UCSD-AML1 (cell line): ENCODE data around the gene MAP7D1.
"Not testable (repeated sequence)": the region's sequence is repeated elsewhere in the genome, so short reads cannot be mapped to it uniquely, and the experiment has no call there.

Experiments used
- DNase-seq: peaks from one replicate; lab custom pipeline; 2025; ENCODE audit not compliant: unreplicated experiment; lab: John Stamatoyannopoulos, UW

MAP7D1 gene

DNA sequence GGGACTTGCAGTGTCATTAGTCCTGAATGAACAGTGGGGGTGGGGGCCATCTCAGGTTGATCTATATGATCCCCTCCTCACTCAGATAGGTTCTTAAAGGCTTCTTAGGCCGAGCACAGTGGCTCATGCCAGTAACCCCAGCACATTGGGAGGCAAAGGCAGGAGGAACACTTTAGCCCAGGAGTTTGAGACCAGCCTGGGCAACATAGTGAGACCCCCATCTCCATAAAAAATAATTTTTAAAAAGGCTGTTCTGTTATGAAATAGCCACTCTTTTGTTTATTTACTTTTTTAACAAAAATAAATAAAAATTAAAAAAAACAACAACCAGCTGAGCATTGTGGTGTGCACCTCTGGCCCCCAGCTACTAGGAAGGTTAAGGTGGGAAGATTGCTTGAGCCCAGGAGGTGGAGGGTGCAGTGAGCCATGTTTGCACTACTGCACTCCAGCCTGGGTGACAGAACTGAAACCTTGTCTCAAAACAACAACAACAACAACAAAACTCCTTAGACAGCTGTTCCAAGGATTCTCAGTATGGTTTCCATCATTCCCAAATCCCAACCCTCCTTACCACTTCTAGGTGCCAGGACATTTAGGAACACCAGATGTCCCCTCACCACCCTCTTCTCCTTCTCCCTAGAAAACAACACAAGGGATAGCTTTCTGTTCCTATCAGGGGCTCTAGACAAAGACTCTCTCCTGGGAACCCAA is 4.7 kb upstream of the MAP7D1 start:
- DNase-seq: no peak

DNA sequence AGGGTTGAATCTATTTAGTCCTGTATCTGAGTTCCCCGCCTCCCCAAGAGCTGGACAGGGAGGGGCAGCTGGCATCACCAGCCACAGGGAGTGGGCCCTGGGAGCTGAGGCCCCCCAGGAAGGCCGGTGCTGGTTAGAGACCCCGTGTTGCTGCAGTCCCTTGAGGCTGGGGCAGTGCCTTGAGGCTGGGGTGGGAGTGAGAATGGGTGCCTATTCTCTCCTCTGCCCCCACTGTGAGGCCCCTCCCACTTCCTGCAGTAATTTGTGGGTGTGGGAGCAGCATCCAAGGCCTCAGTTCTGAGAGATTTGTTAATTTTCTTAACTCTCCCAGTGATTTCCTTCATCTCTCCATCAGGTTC is 4.1 kb upstream of the MAP7D1 start:
- DNase-seq: peak; percentile 25

DNA sequence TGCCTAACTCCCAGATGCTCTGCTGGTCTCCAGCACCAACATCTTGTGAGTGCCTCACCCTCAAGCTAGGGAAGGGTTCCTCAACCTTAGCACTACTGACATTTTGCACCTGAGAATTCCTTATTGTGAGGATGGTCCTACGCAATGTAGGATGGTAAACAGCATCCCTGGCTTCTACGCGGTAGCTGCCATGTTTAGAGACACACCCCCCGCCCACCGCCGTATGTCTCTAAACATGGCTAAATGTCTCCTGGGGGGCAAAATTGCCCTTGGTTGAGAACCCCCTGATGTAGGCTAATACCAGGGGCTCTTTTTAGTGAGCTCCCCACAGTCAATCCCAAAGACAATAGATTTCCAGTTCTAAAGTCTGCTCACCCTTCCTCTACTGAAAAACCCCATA is 2.5 kb upstream of the MAP7D1 start:
- DNase-seq: no peak

DNA sequence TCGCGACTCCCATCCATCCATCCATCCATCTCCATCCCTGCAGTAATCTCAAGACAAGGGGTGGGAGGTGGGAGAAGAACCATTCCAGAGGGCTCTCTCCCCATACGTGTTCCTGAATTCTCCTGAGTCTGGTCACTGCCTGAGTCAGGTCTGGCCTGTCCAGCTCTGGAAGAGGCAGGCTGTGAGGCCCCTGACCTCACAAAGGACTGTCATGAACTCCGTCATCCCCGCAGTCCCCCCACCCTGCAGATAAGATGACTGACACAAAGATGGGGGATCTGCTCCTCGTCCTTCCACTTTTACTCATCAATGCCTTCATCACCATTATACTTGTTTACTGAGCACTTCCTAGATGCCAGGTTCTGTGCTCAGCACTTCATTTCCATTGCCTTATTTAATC is 1.6 kb upstream of the MAP7D1 start:
- DNase-seq: no peak

DNA sequence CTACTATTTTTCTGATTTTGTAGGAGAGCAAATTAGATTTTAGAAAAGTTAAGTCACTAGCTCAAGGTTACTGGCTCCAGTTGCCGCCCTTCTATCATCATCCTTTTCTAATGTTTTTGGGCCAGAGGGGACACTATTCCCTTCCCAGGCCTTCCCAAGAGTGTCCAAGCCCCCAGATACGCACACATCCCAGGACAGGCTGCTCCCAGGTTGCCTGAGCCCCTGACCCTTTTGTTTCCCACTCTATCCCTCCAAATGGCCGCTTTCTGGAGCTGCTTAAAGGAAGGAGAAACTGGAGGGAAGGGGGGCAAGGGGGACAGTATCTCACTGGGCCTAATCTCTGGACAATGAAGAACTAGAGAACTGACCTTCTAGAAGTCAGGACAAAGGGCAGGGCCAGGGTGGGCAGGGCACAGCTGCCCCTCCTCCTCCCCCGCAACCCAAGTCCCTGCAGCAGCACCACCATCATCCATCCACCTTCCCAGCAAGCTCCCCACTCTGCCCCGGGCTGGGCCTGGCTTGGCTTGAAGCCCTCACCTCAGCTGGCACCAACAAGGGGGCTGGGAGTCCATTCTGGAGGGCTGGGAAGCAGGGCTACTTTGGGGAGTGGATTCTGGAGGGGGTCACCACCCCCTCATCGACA is 1.1 kb upstream of the MAP7D1 start:
- DNase-seq: no peak

DNA sequence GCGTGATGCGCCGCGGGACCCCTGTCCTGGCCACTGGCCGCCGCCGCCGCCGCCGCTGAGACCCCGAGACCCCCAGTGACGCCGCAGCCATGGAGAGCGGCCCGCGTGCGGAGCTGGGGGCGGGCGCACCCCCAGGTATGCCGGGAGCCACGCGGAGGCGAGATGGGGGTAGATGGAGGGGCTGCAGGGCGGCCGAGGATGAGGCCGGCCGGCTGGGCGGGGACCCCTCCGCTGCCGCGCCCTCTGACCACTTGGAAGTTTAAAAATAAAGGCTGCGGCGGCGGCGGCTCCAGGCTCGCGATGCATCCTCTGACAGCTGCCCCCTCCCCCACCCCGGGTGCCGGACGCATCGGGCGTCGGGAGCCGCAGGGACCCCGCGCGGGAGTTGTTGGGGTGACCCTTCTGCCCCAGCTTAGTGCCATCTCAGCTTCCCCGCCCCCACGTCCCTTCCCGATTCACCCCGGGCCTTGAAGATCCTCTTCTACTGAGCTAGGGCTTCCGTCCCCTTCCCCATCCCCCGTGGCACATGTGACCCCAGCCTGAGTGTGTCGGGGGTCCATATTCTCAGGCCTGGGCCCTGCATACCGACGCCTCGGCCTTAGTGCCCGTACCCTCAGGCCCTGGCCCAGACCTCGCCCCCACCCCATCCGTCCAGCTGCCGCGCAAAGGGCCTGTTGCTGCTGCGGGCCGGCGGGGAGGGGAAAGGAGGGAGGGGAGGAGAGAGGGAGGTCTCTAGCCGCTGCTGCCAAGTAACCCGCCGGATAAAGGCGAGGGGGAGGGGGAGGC is 562 bp downstream of the MAP7D1 start:
- DNase-seq: peak; percentile 71

DNA sequence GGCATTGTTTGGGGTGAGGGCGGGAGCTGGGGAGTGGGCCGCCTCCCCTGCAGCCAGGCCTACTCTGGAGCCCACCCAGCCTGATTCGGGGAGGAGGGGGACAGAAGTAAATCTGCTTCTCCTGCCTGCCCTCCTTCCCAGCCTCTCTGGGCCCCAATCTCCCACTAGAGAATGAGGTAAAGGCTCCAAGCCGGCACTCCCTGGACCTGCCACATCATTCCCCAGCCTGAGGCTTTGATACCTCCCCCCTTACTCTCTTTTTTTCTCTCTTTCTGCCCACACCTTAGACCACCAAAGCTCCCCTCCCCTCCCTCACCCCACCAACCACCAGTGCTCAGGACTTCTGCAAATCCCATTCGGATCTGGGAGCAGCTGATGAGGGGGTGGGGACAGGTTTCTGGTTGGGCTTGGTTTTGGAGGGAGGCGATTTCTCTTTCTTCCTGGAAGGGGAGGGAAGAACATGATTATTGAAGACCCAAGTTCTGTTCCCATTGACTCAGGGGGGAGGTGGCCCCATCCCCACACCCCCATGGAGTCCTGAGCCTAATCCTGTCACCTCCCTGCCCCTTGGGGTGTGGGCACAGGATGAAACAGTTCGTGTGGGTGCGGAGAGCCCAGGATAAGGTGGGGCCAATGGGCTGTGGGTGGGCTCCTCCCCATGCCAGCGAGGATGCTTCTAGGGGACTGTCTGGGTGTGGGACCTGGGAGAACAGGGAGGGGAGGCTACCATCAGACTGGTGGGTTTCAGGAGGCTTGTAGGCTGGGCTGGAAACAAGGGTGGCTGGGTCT is 1.3 kb downstream of the MAP7D1 start:
- DNase-seq: no peak

DNA sequence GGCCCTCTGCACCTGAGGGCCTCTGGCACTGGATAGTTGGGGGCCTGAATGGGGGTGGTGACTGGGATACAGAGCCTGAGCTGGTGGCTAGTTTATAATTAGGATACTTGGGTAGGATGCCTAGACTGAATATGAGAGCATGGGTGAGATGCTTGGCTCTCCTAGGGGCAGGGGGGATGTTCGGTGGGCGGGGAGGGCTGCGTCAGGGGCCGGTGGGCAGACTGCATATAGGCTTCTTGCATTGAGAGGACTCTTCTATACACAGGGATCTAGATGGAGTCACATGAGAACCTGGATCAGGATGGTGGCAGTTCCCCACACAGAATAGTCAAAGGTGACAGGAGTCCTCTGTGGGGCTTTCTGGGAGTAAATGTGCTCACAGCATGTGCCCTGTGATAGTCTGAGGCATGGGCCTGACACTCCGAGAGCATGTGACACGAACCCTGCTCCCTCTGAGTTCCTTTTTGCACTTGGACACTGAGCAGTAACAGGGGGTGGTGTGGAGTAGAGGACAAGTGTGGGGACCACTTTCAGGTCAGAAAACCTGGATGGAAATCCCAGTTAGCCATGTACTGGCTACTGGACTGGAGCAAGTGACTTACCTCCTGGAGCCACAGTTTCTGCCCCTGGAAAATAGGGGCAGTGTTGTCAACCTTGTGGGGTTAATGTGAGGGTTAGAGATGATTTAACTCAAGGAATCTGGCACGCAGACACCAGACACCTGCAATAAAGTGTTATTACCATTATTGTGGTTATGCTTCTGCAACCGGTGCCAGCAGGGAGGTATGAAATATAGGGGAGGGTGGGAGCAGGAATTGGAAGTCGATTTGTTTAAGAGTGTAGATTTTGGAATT is 2.2 kb downstream of the MAP7D1 start:
- DNase-seq: no peak

DNA sequence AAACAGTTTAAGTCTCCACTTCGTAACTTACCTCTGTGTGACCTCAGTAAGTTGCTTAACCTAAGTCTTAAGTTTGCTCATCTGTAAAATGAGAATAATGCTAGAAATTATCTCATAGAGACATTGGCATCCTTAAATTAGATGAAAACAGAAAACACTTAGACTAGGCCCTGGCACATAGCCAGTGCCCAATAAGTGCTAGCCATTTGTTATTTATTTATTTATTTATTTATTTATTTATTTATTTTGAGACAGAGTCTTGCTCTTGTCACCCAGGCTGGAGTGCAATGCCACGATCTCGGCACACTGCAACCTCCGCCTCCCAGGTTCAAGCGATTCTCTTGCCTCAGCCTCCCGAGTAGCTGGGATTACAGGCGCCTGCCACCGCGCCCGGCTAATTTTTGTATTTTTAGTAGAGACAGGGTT is 2.9 kb downstream of the MAP7D1 start:
- DNase-seq: not testable (repeated sequence)

DNA sequence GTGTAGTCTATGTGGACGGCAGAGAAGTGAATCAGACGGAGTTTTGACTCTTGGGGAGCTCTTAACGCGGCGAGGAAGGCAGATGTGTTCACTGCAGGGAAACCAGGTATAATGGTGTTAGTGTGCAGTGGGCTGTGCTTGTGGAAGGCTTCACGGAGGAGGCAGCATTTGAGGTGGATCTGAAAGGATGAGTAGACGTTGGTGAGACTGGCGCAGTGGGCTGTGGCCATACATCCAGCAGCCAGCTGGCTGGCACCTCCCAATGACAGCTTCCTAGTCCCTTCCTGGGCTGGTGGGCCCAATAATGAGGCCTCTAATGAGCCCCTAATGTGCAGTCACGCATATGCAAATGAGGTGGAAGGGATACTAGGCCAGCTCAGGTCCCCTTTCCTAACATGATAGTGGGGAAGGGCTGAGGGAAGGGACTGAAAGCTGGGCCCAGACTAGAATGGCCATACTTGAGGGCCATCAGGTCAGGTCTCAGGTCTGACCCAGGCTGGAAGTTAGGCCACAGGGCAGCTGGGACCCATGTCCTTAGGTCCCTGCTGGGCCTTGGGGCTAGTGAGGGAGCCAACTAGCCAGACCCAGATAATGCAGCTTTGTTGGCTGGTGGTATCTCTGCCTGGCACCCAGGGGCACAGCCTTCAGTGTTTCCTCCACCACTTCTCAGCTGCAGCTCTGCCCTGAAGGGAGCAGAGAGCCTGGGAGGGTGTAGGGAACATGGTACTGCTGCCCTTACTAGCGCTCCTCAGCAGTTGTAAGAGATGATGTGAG is 3.8 kb downstream of the MAP7D1 start:
- DNase-seq: no peak

DNA sequence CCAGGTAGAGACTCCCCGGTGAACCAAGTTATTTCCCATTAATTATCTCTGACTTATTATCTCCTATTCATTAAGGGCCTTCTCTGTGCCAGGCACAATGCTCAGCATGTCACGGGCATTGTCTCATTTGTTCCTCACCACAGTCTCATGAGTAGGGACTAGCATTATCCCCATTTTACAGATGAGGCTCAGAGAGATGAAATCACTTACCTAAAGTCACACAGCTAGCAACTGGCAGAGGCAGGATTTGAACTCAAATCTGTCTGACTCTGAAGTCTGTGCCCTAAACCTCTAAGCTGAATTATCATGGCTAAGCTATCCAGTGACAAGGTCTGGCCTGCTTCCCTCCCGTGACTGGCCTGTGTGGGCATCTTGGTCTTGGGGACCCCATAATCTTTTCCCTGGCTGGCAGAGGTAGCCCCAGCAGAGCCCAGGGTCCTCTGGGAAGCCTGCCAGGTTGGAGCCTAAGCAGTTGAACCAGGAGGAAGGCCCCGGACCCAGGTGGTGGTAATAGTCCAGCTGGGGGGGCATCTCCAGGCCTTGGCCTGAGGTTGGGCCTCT is 4.5 kb downstream of the MAP7D1 start:
- no peak for DNase-seq

DNA sequence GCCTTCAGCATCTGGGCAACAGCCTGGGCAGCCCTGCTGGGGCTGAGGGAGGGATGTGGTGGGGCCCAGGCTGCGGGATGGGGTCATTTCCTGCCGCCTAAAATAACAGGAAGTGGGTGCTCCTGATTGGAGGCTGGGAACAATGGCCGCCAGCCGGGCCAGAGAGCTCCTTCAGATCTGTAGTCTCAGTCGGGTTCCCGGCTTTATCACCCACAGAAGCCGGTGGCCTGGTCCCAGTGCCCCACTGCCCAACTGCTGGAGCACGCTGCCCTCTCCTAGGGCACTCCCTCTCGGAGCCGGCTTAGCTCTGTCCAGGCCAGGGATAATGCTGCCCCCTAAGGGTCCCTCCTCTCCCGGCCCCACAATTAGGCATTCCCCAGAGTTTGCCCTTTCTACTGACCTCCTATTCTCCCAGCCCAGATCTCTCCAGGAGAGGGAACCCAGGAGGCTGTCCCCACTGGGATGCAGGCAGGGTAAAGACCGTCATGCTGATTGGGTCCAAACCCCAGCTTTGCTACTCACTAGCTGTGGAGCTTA is 5.1 kb downstream of the MAP7D1 start:
- peak; percentile 81 for DNase-seq

DNA sequence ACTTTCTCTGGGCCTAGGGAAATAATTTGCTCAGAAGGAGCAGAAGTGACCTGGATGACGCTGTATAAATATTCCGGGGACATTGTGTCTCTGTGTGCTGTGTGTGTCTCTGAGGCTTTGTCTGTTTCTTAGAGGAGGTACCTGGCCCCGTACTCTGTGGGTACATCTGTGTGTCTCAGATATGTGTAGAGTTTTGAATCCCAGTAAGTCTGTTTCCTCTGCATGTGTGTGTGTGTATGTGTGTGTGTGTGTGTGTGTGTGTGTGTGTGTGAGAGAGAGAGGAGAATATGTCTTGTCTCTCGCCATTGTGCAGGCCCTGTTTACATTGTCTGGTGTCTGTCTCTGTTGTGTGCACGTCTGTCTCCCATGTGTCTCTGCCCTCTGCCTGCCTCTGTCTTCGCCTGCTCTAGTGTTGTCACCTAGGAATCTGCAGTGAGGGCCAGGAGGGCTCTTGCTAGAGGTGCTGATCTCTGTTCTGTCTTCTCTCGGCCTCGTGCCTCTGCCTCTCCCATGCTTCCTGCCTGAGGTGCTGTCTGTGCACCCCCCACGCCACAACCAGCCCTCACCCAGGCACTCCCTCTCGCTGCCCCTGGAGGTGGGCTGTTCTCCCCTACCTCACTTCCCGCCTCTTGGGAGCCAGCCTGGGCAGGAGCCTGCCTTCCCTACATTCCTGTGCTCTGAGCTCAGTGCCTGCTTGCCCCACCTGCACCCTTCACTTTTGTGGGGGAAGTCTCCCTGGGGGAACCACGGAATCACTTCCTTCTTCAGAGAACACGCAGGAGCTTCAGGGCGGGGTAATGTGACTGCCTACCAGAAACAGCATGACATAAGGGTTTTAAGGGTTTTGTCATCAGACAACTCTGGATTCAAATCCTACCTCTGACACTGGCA is 5.9 kb downstream of the MAP7D1 start:
- DNase-seq: peak; percentile 43

DNA sequence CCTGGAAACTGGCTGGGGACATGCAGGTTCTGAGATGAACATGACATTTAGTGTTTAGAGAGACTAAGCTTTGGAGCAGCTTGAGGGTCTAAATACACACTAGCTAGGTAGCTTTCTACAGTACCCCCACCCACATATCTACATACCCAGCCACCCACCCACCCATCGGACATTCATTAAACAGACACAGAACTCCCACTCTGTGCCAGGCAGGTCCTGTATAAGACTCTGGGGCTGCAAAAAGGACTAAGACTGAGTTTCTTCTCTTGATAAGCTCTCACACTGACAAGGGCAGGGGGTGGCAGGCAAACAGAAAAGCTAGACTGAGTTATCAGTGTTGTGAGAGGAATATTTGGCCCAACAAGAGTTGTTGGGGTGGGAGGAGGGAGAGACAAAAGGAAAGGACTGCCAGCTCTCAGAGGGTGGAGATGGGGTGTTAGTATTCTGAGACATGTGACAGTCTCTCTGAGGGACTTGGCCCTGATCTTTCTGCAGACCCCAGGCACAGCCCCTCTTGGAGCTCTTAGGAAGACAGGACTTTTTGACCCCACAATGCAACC is 6.8 kb downstream of the MAP7D1 start:
- no peak for DNase-seq

DNA sequence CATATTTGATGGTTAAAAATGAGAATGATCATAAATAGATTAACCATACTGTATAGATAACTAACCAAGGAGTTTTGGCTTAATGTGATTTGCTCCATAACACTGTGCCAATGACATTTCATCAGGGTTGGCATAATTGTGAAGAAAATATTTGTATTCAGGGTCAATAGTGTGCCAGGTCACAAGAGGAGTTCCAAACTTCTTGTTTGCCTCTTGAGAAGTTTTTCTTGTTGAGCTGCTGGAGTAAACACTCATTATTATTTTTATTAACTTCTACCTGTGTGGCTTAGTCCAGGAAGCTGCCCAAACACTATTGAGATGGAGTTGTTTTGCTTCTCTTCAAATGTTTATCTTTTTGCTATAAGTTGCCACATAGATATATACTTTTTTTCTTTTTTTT is 7.5 kb downstream of the MAP7D1 start:
- no peak for DNase-seq

DNA sequence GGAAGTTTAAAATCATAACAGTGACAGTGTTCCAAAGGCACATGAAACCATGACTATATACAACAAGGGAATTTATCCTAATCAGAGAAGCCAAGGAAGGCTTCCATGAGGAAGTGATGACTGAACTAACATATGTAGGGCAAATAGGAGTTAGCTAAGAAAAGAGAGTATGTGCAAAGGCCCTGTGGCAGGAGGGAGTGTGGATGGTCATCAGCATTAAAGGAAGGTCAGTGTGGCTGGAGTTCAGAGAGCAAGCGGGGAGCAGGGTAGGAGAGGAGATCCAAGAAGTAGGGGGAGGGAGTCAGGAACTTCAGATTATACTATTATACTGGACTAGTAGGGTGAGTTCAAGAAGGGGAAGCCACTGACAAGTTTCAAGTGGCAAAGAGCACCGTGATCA is 8.4 kb downstream of the MAP7D1 start:
- no peak for DNase-seq

DNA sequence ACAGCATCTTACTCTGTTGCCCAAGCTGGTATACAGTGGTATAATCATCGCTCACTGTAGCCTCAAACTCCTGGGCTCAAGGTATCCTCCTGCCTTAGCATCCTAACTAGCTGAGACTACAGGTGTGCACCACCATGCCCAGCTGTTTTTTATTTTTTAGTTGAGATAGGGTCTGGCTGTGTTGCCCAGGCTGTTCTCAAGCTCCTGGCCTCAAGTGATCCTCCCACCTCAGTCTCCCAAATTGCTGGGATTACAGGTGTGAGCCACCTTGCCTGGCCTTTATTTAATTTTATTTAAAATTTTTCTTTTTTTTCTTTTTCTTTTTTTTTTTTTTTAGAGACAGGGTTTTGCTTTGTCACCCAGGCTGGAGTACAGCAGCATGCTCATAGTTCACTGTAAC is 9.2 kb downstream of the MAP7D1 start:
- no peak for DNase-seq

DNA sequence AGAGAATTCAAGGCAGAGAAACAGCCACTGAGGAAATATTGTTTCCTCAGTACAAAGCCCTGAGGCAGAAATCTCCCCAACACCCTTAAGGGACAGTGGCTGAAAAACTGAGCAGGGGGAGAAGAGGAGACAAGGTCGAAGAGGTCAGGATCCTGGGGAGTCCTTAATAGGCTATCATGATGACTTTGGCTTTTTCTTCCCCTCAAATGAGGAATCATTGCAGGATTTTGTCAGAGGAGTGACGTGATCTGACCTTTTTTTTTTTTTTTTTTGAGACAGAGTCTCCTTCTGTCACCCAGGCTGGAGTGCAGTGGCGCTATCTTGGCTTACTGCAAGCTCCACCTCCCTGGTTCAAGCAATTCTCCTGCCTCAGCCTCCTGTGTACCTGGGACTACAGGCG is 10.2 kb downstream of the MAP7D1 start:
- DNase-seq: no peak
